ENCODE measurements around the gene CCDC66. TPM values are rescaled to one million over a fixed set of nuclear protein-coding genes. Genes with fewer than 3 reads are reported as not detected.

CCDC66 gene
- total and polyA plus RNA-seq, 2 of the 8 experiments (the other 6 are each of a cell fraction or from before 2014, with no cell fraction given) = 9.6 to 29.3 TPM

DNA sequence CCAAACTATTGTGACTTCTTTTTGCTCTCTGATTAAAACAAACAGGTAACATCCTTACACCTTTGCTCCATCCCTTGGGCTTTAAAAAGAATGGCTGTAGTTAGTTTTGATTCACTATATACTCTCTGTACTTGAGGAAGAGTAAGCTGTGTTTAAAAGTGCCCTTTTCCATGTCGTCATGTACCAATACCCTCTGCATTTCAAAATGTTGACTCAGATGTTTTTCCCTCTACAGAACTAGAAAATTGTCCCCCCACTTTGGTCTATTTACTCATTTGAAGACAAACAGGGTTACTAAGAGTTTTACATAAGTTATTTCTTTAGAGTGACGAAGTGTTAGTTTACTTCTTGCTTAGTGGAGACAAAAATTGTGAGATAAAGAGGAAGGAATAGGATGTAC lies 63.4 kb downstream of the CCDC66 start:
- H3K23ac ChIP-seq (ENCODE audit: insufficient read length) = no peak overlapping the region

More for the DNA sequence above, 63.4 kb downstream of the CCDC66 start:
- H3K9ac ChIP-seq (replicated peaks in 1 of 4; ENCODE audit: extremely low read depth in 1 of 4, low read depth in 3 of 4, low read length in 3 of 4) = no peak overlapping the region
- no peak overlapping the region for H3K4ac ChIP-seq (replicated peaks; ENCODE audit: insufficient read length, low read depth, low read length)
- H3K23me2 ChIP-seq (ENCODE audit: low read depth, low read length) = no peaks in the 10 kb centered on the region
- H4K5ac ChIP-seq (ENCODE audit: insufficient read length, low read depth, low read length) = no peak overlapping the region
- FAIRE-seq (no peak), DNase-seq (ENCODE audit: low read depth in 1 of 2, low spot score in 2 of 2) (no peak)
- H3K27ac ChIP-seq (ENCODE audit: low read depth, low read length) = no peak overlapping the region
- TF ChIP-seq TBP (IDR thresholded peaks at IDR 0.05; ENCODE audit: low read depth, low read length) (no peak), PHF8 (conservative IDR thresholded peaks at IDR 0.05; ENCODE audit: low read depth, low read length) (no peak), GABPA (IDR thresholded peaks at IDR 0.05; ENCODE audit: borderline replicate concordance, insufficient read depth, low read length) (no peak), BRCA1 (IDR thresholded peaks at IDR 0.05; ENCODE audit: low read depth, low read length) (no peak), POLR2AphosphoS5 (IDR thresholded peaks at IDR 0.05; ENCODE audit: low read depth, low read length) (no peak), SRF (IDR thresholded peaks at IDR 0.05; ENCODE audit: low read depth, low read length) (no peak), FOSL1 (IDR thresholded peaks at IDR 0.05; ENCODE audit: insufficient read depth, low read depth, low read length) (no peak), KDM4A (IDR thresholded peaks at IDR 0.05; ENCODE audit: low read depth, low read length, severe bottlenecking) (no peak), RBBP5 (IDR thresholded peaks at IDR 0.05; ENCODE audit: borderline replicate concordance, low read depth, low read length) (no peak), BCL11A (IDR thresholded peaks at IDR 0.05; ENCODE audit: low read depth in 2 of 2, low read length in 2 of 2) (no peak), ATF3 (IDR thresholded peaks at IDR 0.05; ENCODE audit: insufficient read depth, low read depth, low read length) (no peak)
- no peaks in the 10 kb centered on the region for H3K27me3 ChIP-seq (replicated peaks in 1 of 4; ENCODE audit: control insufficient read depth in 3 of 4, extremely low read depth in 1 of 4, insufficient read depth in 3 of 4, low read length in 3 of 4)
- H4K8ac ChIP-seq (ENCODE audit: extremely low read depth, insufficient read depth, low read length) = no peak overlapping the region
- no peak overlapping the region for H2AK5ac ChIP-seq (ENCODE audit: low read depth, low read length)
- POLR2A ChIA-PET (ENCODE audit: partially characterized antibody) = interaction anchor here (0.6 to 1.1 kb wide), 2 partner anchors 15 to 64 kb away, joined by 3 read pairs; partner anchors contain the start of gene CCDC66
- no peak overlapping the region for H3K4me2 ChIP-seq (ENCODE audit: insufficient read depth in 1 of 2, low read depth in 2 of 2, low read length in 2 of 2)
- CTCF ChIA-PET (ENCODE audit: partially characterized antibody) = no interaction called here
- no peak overlapping the region for H4K91ac ChIP-seq (replicated peaks; ENCODE audit: insufficient read length, low read length)
- no peak overlapping the region for H2AFZ ChIP-seq (ENCODE audit: low read length)
- no peak overlapping the region for H2BK12ac ChIP-seq (ENCODE audit: low read depth, low read length)
- H3K79me2 ChIP-seq (ENCODE audit: control insufficient read depth in 1 of 2, insufficient read depth in 2 of 2, low read length in 2 of 2) = no peaks in the 10 kb centered on the region
- H2BK120ac ChIP-seq (replicated peaks; ENCODE audit: low read depth, low read length) = no peak overlapping the region
- peaks cover 0 to 2% of the 10 kb centered on the region in 2 experiments for H4K20me1 ChIP-seq (replicated peaks in 1 of 2; ENCODE audit: control insufficient read depth in 1 of 2, insufficient read depth in 2 of 2, low read length in 2 of 2)
- H3K14ac ChIP-seq (ENCODE audit: insufficient read length) = no peak overlapping the region
- no peak overlapping the region for H3K18ac ChIP-seq (ENCODE audit: extremely low read depth, low read length)
- H3K4me3 ChIP-seq (ENCODE audit: extremely low read depth in 1 of 4, insufficient read depth in 2 of 4, low read depth in 3 of 4, low read length in 4 of 4) = no peak overlapping the region
- H3K56ac ChIP-seq (replicated peaks; ENCODE audit: insufficient read length, low read depth, low read length) = no peak overlapping the region
- H3K36me3 ChIP-seq (ENCODE audit: control insufficient read depth in 2 of 4, insufficient read depth in 4 of 4, low read length in 3 of 4) = peaks cover 0 to 84% (median 27%) of the 10 kb centered on the region in 4 experiments; a peak in 6 of 8 replicates
- no peaks in the 10 kb centered on the region for H3K9me3 ChIP-seq (ENCODE audit: insufficient read depth in 2 of 2, low read depth in 1 of 2, low read length in 1 of 2)
- no peak overlapping the region for H2BK5ac ChIP-seq (ENCODE audit: low read depth, low read length)
- no peak overlapping the region for H2BK20ac ChIP-seq (ENCODE audit: low read length)
- H2BK15ac ChIP-seq (ENCODE audit: low read length) = no peak overlapping the region
- H3K4me1 ChIP-seq (replicated peaks in 1 of 4; ENCODE audit: control insufficient read depth in 3 of 4, insufficient read depth in 4 of 4, low read length in 3 of 4) = no peaks in the 10 kb centered on the region; a peak in 1 of 7 replicates
- no peaks in the 10 kb centered on the region; the same call in 1 of the 2 replicates for H3K79me1 ChIP-seq (ENCODE audit: low read depth, low read length)
- 92% methylated on average over 2 of the region's 2 CpGs; no CpG with 5 or more reads in 1 of the 2 experiments for WGBS, 2 experiments (ENCODE audit: extremely low coverage in 1 of 2, insufficient coverage in 1 of 2, insufficient read length in 1 of 2, insufficient replicate concordance in 2 of 2, low coverage in 1 of 2, low lambda C conversion rate in 2 of 2, missing lambda C conversion rate in 1 of 2)
